ENCODE measurements around the gene OR2V1. TPM values are rescaled to one million over a fixed set of nuclear protein-coding genes. Genes with fewer than 3 reads are reported as not detected.

OR2V1 gene
- total RNA-seq, 6 experiments from 2014 or later = not detected

DNA sequence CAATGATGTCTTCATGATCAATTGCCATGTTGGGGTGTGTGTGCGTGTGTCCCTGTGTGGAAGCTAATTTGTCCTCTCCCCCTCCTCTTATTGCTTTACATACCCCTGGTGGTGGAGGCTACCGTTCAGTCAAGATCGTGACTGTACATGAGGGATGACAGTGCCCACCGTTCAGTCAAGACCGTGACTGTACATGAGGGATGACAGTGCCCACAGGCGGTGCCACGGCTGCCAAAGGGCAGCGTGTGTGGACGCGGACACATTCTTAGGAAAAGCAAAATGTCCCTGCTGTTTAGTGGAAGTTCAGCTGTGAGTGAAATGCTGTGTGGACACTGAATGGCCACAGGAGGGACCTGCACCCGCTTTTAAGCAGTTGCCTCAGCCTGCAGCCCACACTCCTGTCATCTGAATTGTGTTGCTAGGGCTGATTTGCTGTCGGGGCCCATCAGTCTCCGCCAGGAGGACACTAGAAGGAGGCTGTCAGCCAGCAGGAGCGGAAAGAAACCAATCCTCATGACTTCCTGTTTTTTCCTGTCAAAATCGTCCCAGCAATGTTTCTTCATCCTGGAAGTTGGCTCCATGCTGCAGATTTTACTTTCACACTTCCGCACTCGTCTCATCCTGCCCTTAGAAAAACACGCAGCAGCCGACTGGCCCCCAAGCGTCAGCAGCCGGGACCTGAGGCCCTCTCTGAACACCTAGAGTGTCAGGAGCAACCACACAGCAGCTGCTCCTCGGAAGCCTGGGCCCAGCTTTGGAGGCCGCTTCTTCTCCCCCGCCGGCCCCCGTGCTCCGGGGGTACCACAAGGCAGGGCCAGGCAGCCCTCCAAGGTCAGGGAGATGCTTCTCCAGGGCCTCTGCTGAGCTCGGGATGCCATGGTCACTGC, 9.1 kb downstream of the OR2V1 start:
- no peaks in the 10 kb centered on the region for H3K9me3 Mint-ChIP-seq
- DNase-seq = no peak
- H3K27ac Mint-ChIP-seq = no peak overlapping the region
- H3K36me3 Mint-ChIP-seq (ENCODE audit: low read depth) = no peaks in the 10 kb centered on the region
- no peaks in the 10 kb centered on the region; the same call in 1 of the 2 replicates for H3K27me3 Mint-ChIP-seq (ENCODE audit: insufficient read depth)
- H3K4me3 Mint-ChIP-seq = no peak overlapping the region
- TF ChIP-seq, protein P1, sequence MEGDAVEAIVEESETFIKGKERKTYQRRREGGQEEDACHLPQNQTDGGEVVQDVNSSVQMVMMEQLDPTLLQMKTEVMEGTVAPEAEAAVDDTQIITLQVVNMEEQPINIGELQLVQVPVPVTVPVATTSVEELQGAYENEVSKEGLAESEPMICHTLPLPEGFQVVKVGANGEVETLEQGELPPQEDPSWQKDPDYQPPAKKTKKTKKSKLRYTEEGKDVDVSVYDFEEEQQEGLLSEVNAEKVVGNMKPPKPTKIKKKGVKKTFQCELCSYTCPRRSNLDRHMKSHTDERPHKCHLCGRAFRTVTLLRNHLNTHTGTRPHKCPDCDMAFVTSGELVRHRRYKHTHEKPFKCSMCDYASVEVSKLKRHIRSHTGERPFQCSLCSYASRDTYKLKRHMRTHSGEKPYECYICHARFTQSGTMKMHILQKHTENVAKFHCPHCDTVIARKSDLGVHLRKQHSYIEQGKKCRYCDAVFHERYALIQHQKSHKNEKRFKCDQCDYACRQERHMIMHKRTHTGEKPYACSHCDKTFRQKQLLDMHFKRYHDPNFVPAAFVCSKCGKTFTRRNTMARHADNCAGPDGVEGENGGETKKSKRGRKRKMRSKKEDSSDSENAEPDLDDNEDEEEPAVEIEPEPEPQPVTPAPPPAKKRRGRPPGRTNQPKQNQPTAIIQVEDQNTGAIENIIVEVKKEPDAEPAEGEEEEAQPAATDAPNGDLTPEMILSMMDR (IDR thresholded peaks at IDR 0.05) = 0 out of 2 replicates have a peak, but pooled peaks have one; percentile 21
- peaks cover 33% of the 10 kb centered on the region for H3K4me1 Mint-ChIP-seq (ENCODE audit: low read depth)

DNA sequence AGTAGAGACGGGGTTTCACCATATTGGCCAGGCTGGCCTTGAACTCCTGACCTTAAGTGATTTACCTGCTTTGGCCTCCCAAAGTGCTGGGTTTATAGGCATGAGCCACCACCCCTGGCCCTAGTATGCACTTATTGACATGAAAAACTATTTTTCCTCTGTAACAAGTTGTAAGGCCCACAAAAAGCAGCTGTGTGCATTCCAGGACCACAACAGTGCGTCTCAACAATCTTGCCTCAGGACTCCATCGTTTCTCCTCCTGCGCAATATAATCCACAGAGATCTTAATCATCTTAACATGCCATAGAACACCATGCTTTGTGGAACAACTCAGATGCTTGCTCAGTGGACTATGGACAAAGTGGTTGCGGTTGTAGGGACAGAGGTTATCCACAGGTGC, 10.2 kb downstream of the OR2V1 start:
- peaks cover 37% of the 10 kb centered on the region for H3K4me1 Mint-ChIP-seq (ENCODE audit: low read depth)
- DNase-seq = no peak
- H3K4me3 Mint-ChIP-seq = no peak overlapping the region
- TF ChIP-seq, protein P1 (IDR thresholded peaks at IDR 0.05) = no peak
- no peaks in the 10 kb centered on the region for H3K9me3 Mint-ChIP-seq
- H3K27ac Mint-ChIP-seq = peak overlapping the region; percentile 23; the same call in 1 of the 2 replicates
- no peaks in the 10 kb centered on the region; the same call in 1 of the 2 replicates for H3K27me3 Mint-ChIP-seq (ENCODE audit: insufficient read depth)
- H3K36me3 Mint-ChIP-seq (ENCODE audit: low read depth) = no peaks in the 10 kb centered on the region

DNA sequence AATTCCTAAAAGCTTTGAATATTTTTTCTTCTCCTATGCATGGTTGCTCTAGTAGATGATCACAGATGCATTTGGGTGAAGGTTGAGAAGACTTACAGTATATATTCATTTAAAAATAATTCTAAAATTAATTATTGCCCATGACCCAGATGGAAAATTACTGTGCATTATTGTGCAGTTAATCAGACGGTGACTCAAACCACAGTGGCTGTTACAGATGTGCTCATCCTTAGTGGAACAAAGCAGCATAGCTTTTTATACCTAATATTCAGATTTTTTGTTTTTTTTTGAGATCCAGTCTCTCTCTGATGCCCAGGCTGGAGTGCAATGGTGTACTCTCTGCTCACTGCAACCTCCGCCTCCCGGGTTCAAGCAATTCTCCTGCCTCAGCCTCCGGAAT, 10.7 kb downstream of the OR2V1 start:
- Mint-ChIP-seq H3K4me1 (ENCODE audit: low read depth) (peaks cover 42% of the 10 kb centered on the region), H3K4me3 (no peak overlapping the region), H3K27me3 (ENCODE audit: insufficient read depth) (no peaks in the 10 kb centered on the region; the same call in 1 of the 2 replicates), H3K27ac (peak overlapping the region; percentile 23; the same call in 1 of the 2 replicates), H3K36me3 (ENCODE audit: low read depth) (no peaks in the 10 kb centered on the region), H3K9me3 (no peaks in the 10 kb centered on the region)
- TF ChIP-seq, protein P1 (IDR thresholded peaks at IDR 0.05) = no peak
- peak; percentile 55 for DNase-seq

DNA sequence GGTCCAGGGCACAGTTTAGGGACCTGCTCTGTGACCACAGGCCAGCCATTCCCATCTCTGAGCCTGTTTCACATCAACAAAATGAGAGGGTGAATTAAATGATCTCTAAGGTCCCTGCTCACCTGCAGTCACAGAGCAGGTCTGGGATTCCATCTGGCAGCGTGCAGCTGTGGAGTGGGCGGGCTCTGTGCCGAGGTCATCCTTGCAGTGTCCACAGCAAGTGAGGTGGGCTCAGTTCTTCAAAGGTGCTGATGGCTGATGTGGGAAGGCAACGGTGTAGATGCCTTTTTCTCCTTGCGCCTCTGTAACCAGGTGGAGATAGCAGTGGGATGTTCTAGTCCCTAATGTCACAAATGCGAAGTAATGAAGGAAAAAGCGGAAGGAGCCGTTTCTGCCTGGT, 11.9 kb downstream of the OR2V1 start:
- Mint-ChIP-seq H3K27me3 (ENCODE audit: insufficient read depth) (no peaks in the 10 kb centered on the region; the same call in 1 of the 2 replicates), H3K27ac (no peak overlapping the region), H3K4me3 (no peak overlapping the region), H3K9me3 (no peaks in the 10 kb centered on the region), H3K36me3 (ENCODE audit: low read depth) (no peaks in the 10 kb centered on the region), H3K4me1 (ENCODE audit: low read depth) (peaks cover 54% of the 10 kb centered on the region)
- no peak for DNase-seq
- TF ChIP-seq, protein P1 (IDR thresholded peaks at IDR 0.05) = no peak

DNA sequence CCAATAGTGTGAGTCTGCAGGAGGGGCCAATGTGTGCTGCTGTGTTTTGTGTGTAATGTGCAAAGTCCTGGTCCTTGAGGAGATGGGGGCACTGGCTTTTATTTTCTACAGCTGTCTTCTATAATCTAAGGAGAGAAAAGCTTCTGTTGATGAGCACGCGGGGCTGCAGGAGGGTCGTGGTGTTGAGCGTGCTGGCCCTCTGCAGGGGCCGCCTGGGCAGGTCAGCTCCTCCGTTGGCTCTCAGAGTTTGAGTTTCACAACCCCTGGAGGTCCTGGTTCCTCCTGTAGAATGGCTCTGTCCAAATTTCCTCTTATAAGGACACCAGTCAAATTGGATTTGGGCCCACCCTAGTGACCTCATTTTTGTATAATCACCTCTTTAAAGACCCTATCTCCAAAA, 12.6 kb downstream of the OR2V1 start:
- Mint-ChIP-seq H3K27ac (no peak overlapping the region), H3K4me1 (ENCODE audit: low read depth) (peaks cover 56% of the 10 kb centered on the region), H3K27me3 (ENCODE audit: insufficient read depth) (no peaks in the 10 kb centered on the region; the same call in 1 of the 2 replicates), H3K4me3 (no peak overlapping the region), H3K36me3 (ENCODE audit: low read depth) (no peaks in the 10 kb centered on the region), H3K9me3 (no peaks in the 10 kb centered on the region)
- DNase-seq = no peak
- TF ChIP-seq, protein P1 (IDR thresholded peaks at IDR 0.05) = no peak
